Activated T-helper 9 cell treated with anti-CD3 and anti-CD28 coated beads, Interleukin-2, amount 50 U/mL, for 16 hours (primary cell): ENCODE results near the gene ZNF133.

Experiments
- DNase-seq: peaks from one replicate; pipeline ENCODE4 v3.0.0-alpha.2; 2020; ENCODE audit warnings: low read depth

ZNF133 gene

GRCh38 chr20:18361678-18362077 is 73.4 kb downstream of the ZNF133 start:
- no peak for DNase-seq

DNA sequence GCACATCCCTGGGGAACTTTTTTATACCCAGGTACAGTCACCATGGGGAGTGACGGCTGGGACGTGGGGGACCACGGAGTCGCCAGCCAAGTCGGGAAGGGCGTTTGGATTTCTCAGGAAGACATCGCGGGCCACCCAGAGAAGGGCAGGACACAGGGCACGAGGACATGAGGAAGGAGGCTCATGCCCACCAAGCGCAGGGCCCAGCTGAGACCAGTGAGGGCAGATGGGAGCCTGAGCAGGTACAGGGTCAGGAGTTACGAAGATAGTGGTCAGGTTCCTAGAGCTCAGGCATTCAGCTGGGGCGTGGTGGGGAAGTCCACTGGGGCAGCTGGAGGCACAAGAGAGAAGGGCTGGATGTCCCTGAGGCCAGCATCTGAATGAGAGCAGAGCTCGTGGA is 74.6 kb downstream of the ZNF133 start:
- DNase-seq = no peak

DNA sequence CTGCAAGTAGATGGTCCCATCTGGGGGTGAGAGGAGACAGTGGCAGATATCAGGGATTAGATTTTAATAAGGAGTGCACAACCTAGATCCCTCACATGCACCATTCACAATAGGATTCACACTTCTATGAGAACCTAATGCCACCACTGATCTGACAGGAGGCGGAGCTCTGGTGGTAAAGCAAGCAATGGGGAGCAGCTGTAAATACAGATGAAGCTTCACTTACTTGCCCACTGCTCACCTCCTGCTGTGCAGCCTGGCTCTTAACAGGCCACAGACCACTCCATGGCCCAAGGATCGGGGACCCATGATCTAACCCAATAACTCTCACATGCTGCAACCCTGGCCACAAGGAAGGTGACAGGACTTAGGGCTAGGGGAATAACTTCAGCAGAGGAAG is 75.4 kb downstream of the ZNF133 start:
- no peak for DNase-seq

DNA sequence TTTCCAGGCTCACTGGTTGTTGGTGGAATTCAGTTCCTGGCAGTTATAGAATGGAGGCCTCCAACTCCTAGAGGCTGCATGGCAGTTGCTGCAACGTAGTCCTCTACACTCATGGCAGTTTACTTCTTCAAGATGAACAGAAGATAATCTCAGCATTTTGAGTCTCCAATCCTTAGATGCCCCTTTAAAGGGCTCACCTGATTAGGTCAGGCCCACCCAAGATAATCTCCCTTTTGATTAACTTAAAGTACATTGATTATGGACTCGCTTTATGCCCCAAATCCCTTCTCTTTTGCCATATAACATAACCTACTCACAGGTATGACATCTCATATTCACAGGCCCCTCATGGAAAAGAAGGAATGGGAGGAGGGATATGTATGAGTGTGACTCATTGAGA is 76.4 kb downstream of the ZNF133 start:
- DNase-seq = no peak
